Fibroblast of pulmonary artery (primary cell): ENCODE results near the gene SMAP2.

ENCODE experiments used
- DNase-seq: peaks from one replicate; pipeline ENCODE4 v3.0.0-alpha.2; 2010; ENCODE audit warnings: low read depth
- H3K4me3 ChIP-seq: replicated peaks from 2 replicates; pipeline ENCODE4 v1.5.1; 2011; ENCODE audit warnings: low read depth, mild to moderate bottlenecking, control low read depth, low read length, moderate library complexity
- TF ChIP-seq, protein P1 (sequence below): IDR thresholded peaks from 2 replicates; pipeline ENCODE4 v1.5.1; 2011; ENCODE audit warnings: mild to moderate bottlenecking, control low read depth, low read length, inconsistent platforms; ENCODE audit errors: missing control alignments

Gene SMAP2

DNA sequence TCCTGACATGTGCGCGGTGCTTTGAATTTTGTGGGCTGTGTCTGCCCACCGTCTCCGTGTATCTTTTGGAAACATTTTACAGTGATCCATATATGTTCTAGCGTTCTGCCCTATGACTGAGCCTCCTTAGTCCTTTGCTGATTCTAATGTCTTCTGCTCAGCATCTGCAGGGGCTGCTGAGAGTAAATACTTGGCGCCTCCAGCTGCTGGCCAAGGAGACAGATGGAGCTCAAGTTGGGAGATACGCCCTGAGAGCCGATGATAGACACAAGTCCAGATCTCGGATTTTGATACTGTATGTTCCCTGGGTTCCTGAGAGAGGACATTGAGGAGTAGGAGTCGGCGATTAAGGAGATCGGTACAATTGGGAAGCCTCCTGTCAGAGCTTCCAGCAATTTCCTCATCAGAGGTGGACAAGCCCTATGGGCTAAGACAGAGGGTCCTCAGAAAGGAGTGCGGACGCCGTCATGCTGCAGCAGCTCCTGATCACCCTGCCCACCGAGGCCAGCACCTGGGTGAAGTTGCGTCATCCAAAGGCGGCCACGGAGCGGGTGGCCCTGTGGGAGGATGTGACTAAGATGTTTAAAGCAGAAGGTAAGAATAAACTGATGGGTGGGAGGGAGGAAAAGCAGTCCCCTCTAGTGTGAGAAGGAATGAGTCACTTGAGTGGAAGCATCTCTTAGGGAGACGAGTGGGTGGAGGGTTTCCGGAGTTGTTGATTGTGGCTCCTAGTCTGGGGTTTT lies 77.1 kb downstream of the SMAP2 start:
- H3K4me3 ChIP-seq: peak overlapping the region; percentile 76
- peak; percentile 72 for DNase-seq
- TF ChIP-seq, protein P1, sequence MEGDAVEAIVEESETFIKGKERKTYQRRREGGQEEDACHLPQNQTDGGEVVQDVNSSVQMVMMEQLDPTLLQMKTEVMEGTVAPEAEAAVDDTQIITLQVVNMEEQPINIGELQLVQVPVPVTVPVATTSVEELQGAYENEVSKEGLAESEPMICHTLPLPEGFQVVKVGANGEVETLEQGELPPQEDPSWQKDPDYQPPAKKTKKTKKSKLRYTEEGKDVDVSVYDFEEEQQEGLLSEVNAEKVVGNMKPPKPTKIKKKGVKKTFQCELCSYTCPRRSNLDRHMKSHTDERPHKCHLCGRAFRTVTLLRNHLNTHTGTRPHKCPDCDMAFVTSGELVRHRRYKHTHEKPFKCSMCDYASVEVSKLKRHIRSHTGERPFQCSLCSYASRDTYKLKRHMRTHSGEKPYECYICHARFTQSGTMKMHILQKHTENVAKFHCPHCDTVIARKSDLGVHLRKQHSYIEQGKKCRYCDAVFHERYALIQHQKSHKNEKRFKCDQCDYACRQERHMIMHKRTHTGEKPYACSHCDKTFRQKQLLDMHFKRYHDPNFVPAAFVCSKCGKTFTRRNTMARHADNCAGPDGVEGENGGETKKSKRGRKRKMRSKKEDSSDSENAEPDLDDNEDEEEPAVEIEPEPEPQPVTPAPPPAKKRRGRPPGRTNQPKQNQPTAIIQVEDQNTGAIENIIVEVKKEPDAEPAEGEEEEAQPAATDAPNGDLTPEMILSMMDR: no peak

DNA sequence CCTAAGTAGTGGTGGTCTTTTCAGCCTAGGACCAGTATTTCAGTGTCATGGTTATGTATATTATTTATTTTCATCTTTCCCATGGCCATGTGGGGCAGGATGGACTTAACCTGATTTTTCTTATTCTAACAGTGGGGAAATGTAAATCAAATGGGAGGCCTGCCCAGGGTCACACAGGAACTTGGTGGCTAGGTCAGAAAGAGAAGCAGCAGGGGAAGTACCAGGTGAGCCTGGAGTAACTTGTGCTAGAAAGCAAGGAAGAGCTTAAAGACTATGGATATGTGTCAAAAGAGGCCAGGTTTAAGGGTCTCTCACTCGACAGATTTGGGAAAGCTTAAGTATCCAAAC lies 77.7 kb downstream of the SMAP2 start:
- TF ChIP-seq, protein P1: no peak
- no peak for DNase-seq
- peak overlapping the region; percentile 76 for H3K4me3 ChIP-seq

DNA sequence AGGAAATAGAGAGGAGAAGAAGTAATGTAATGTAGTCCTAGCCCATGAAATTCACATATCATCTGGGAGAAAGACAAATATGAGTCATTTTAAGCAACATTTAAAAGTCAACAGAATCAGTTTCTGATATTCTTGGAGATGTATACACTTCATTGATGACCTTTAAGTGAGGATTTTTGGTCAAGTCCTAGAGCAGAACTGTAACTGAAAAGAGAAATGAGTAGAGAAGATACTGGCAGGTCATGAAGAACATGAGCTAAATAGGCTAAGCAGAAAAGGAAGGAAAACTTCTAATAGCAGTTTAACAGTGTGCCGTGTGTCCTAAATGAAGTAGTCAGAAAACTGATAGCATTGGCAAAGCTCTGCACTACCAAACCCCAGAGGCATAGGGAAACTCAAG lies 81.3 kb downstream of the SMAP2 start:
- DNase-seq: no peak
- H3K4me3 ChIP-seq: no peak overlapping the region
- TF ChIP-seq, protein P1: no peak

DNA sequence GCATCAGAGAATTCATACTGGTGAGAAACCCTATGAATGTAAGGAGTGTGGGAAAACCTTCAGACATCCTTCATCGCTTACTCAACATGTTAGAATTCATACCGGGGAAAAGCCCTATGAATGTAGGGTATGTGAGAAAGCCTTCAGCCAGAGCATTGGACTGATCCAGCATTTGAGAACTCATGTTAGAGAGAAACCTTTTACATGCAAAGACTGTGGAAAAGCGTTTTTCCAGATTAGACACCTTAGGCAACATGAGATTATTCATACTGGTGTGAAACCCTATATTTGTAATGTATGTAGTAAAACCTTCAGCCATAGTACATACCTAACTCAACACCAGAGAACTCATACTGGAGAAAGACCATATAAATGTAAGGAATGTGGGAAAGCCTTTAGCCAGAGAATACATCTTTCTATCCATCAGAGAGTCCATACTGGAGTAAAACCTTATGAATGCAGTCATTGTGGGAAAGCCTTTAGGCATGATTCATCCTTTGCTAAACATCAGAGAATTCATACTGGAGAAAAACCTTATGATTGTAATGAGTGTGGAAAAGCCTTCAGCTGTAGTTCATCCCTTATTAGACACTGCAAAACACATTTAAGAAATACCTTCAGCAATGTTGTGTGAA lies 89.5 kb downstream of the SMAP2 start:
- DNase-seq: peak; percentile 11
- no peak overlapping the region for H3K4me3 ChIP-seq
- TF ChIP-seq, protein P1: no peak

DNA sequence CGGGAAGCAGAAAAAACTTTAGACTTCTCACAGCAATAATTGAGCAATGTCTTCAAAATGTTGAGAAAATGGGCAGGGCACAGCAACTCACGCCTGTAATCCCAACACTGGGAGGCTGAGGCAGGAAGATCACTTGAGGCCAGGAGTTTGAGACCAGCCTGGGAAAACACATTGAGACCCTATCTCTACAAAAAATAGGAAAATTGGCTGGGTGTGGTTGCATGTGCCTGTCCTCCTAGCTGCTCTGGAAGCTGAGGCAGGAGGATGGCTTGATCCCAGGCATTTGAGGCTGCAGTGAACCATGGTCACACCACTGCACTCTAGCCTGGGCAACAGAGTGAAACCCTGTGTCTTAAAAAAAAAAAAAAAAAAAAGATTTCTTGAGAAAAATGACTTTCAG lies 95.8 kb downstream of the SMAP2 start:
- DNase-seq: no peak
- TF ChIP-seq, protein P1: no peak
- H3K4me3 ChIP-seq: no peak overlapping the region
